Measurements from ENCODE around the gene ZFP64. TPM values are rescaled to one million over a fixed set of nuclear protein-coding genes. Genes with fewer than 3 reads are reported as not detected.

ZFP64 gene
- total and polyA plus RNA-seq, 2 of the 4 experiments (the other 2 are of a cell fraction), result 14.3 to 17.1 TPM

GRCh38 chr20:52210037-52210990 lies 18.7 kb upstream of the ZFP64 start (continued):
- no peak for TF ChIP-seq RCOR1 (IDR thresholded peaks at IDR 0.05; ENCODE audit: insufficient replicate concordance, low read length)

GRCh38 chr20:52209154-52209571 lies 17.6 kb upstream of the ZFP64 start:
- H4K8ac ChIP-seq (ENCODE audit: low read depth in 2 of 2, low read length in 2 of 2), result no peak overlapping the region
- H3K56ac ChIP-seq (ENCODE audit: extremely low read depth, insufficient read depth, low read length), result no peak overlapping the region
- H3K27ac ChIP-seq (ENCODE audit: insufficient read depth, low read length), result no peak overlapping the region
- dilution Hi-C loops (cut with HindIII; ENCODE audit: low sequenced_read_pairs, unreplicated experiment) (no loop called here), in situ Hi-C loops (cut with MboI; ENCODE audit: low sequenced_read_pairs) (no loop called here), intact Hi-C loops (cut with micrococcal nuclease) (no loop called here)
- no peaks in the 10 kb centered on the region for H3K36me3 ChIP-seq (ENCODE audit: control insufficient read depth, insufficient read depth, low read length)
- no CpG with 5 or more reads among the region's 4 CpGs for WGBS, 2 experiments (ENCODE audit: extremely low coverage in 2 of 2, insufficient read length in 1 of 2)
- POLR2A ChIA-PET (ENCODE audit: unreplicated experiment), result no interaction called here
- no peak overlapping the region for H2BK20ac ChIP-seq (ENCODE audit: low read depth, low read length)
- no peaks in the 10 kb centered on the region for H3K79me1 ChIP-seq (ENCODE audit: low read depth in 1 of 2, low read length in 2 of 2)
- no peaks in the 10 kb centered on the region for H3K9me3 ChIP-seq (ENCODE audit: control insufficient read depth, insufficient read depth, low read length)
- H4K5ac ChIP-seq (ENCODE audit: low read depth, low read length), result no peak overlapping the region
- DNase-seq, result no peak
- no peak overlapping the region for H3K4ac ChIP-seq (ENCODE audit: low read depth, low read length)
- no peak overlapping the region for H3K14ac ChIP-seq (replicated peaks; ENCODE audit: low read depth, low read length)
- BruUV-seq (replicated peaks), result no TSS peak
- H3K23ac ChIP-seq (ENCODE audit: low read depth, low read length), result no peak overlapping the region
- H3K4me2 ChIP-seq (ENCODE audit: low read depth, low read length), result no peak overlapping the region
- no peak overlapping the region for H3K18ac ChIP-seq (ENCODE audit: low read depth, low read length)
- peaks cover 3% of the 10 kb centered on the region; the same call in 1 of the 2 replicates for H3K27me3 ChIP-seq (ENCODE audit: control insufficient read depth, insufficient read depth, low read length)
- TF ChIP-seq CHD1 (IDR thresholded peaks at IDR 0.05; ENCODE audit: low read depth, low read length), result no peak
- TF ChIP-seq NFE2L2 (IDR thresholded peaks at IDR 0.05; ENCODE audit: low read depth, low read length), result no peak
- no peak overlapping the region for H2AFZ ChIP-seq (replicated peaks; ENCODE audit: low read length, poor library complexity)
- no peak overlapping the region for H2BK5ac ChIP-seq (ENCODE audit: low read depth, low read length, poor library complexity, severe bottlenecking)
- CTCF ChIA-PET, result no interaction called here
- H2BK15ac ChIP-seq (ENCODE audit: low read depth, low read length), result no peak overlapping the region
- H3K9me1 ChIP-seq (ENCODE audit: insufficient read depth, low read length), result no peaks in the 10 kb centered on the region
- H3K9ac ChIP-seq (ENCODE audit: low read depth, low read length), result no peak overlapping the region
- H2BK120ac ChIP-seq (ENCODE audit: low read depth, low read length), result no peak overlapping the region
- no peak overlapping the region for H2AK9ac ChIP-seq (replicated peaks; ENCODE audit: low read depth, low read length, poor library complexity)
- no peak overlapping the region for H4K91ac ChIP-seq (ENCODE audit: insufficient read depth, low read depth, low read length)
- no peak overlapping the region for H2AK5ac ChIP-seq (ENCODE audit: low read depth, low read length)
- no peak overlapping the region for H3K4me3 ChIP-seq (ENCODE audit: insufficient read depth, low read depth, low read length)
- H3K4me1 ChIP-seq (ENCODE audit: control insufficient read depth, insufficient read depth, low read length), result no peaks in the 10 kb centered on the region
- H4K20me1 ChIP-seq (ENCODE audit: insufficient read depth, low read length), result no peaks in the 10 kb centered on the region
- no peak for ATAC-seq (ENCODE audit: low read depth)

Measured in IMR-90 (cell line).